ENCODE data around the gene LAD1.

The LAD1 gene

GRCh38 chr1:201429736-201430501, 30.8 kb upstream of the LAD1 start:
- Histone ChIP-seq H3K36me3 (replicated peaks) (no peaks in the 10 kb centered on the region), H3K4me3 (ENCODE audit: low read depth, low read length) (no peak overlapping the region), H3K27me3 (replicated peaks) (no peaks in the 10 kb centered on the region), H3K27ac (no peak overlapping the region)
- TF ChIP-seq, protein P1, sequence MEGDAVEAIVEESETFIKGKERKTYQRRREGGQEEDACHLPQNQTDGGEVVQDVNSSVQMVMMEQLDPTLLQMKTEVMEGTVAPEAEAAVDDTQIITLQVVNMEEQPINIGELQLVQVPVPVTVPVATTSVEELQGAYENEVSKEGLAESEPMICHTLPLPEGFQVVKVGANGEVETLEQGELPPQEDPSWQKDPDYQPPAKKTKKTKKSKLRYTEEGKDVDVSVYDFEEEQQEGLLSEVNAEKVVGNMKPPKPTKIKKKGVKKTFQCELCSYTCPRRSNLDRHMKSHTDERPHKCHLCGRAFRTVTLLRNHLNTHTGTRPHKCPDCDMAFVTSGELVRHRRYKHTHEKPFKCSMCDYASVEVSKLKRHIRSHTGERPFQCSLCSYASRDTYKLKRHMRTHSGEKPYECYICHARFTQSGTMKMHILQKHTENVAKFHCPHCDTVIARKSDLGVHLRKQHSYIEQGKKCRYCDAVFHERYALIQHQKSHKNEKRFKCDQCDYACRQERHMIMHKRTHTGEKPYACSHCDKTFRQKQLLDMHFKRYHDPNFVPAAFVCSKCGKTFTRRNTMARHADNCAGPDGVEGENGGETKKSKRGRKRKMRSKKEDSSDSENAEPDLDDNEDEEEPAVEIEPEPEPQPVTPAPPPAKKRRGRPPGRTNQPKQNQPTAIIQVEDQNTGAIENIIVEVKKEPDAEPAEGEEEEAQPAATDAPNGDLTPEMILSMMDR (IDR thresholded peaks at IDR 0.05; ENCODE audit: low read depth, low read length, missing control alignments), result no peak
- no peak for DNase-seq
- in situ Hi-C loops (cut with HindIII; ENCODE audit: low pct_ligation_motif_present, low sequenced_read_pairs), result loop anchor here (10.0 kb wide), 1 partner anchor 85 kb away; no protein-coding TSS in a partner anchor

DNA sequence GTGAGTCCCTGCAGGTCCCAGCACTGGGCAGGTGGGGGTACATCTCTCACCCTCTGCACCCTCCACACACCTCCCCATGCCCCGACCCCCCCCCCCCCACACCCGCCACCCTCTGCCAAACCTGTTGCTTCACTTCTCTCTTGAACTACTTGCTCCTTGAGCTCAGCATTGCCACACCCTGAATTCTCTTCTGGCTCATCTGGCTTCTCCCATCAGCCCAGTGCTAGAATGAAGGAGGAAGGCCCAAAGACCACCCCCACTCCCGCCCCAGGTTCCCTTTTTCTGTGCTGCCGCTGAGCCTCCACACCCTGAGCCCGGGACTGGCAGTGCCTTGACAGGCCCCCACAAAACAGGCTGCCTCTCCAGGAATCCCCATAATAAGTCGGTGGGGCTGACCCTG, 28.8 kb upstream of the LAD1 start:
- in situ Hi-C loops (cut with HindIII; ENCODE audit: low pct_ligation_motif_present, low sequenced_read_pairs), result no loop called here
- DNase-seq, result no peak
- Histone ChIP-seq H3K4me3 (ENCODE audit: low read depth, low read length) (no peak overlapping the region), H3K27ac (no peak overlapping the region), H3K36me3 (replicated peaks) (no peaks in the 10 kb centered on the region), H3K27me3 (replicated peaks) (no peaks in the 10 kb centered on the region)
- TF ChIP-seq, protein P1 (IDR thresholded peaks at IDR 0.05; ENCODE audit: low read depth, low read length, missing control alignments), result no peak

- no peaks in the 10 kb centered on the region for H3K27me3 ChIP-seq (replicated peaks)
- in situ Hi-C loops (cut with HindIII; ENCODE audit: low pct_ligation_motif_present, low sequenced_read_pairs), result no loop called here
- H3K36me3 ChIP-seq (replicated peaks), result no peaks in the 10 kb centered on the region
- DNase-seq, result no peak
- TF ChIP-seq, protein P1 (IDR thresholded peaks at IDR 0.05; ENCODE audit: low read depth, low read length, missing control alignments), result no peak
- H3K27ac ChIP-seq, result no peak overlapping the region
- H3K4me3 ChIP-seq (ENCODE audit: low read depth, low read length), result no peak overlapping the region
Observed at GRCh38 chr1:201426479-201427310, 27.6 kb upstream of the LAD1 start.

GRCh38 chr1:201424146-201424545, 25.0 kb upstream of the LAD1 start:
- TF ChIP-seq, protein P1 (IDR thresholded peaks at IDR 0.05; ENCODE audit: low read depth, low read length, missing control alignments), result no peak
- H3K27me3 ChIP-seq (replicated peaks), result no peaks in the 10 kb centered on the region
- no peak overlapping the region for H3K27ac ChIP-seq
- H3K36me3 ChIP-seq (replicated peaks), result no peaks in the 10 kb centered on the region
- in situ Hi-C loops (cut with HindIII; ENCODE audit: low pct_ligation_motif_present, low sequenced_read_pairs), result no loop called here
- DNase-seq, result no peak
- H3K4me3 ChIP-seq (ENCODE audit: low read depth, low read length), result no peak overlapping the region

DNA sequence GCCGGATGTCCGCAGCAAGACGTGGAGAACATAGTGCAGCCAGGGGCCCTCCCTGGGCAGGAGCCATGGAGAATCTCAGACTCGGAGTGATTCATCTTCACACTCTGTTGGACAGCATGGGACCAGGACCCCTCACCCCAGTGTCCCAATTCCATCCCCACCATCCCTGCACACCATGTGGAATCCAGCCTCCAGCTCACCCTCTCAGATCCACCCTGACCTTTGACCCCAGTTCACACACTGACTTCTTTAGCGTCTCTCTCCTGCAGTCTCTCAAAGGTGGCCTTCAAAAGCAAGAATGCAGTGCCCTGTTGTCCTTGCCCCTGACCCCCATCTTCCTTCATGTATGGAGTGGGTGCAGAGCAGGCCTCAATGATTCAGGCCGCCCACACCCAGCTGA, 24.5 kb upstream of the LAD1 start:
- TF ChIP-seq, protein P1 (IDR thresholded peaks at IDR 0.05; ENCODE audit: low read depth, low read length, missing control alignments), result no peak
- H3K27me3 ChIP-seq (replicated peaks), result no peaks in the 10 kb centered on the region
- no peak overlapping the region for H3K4me3 ChIP-seq (ENCODE audit: low read depth, low read length)
- no peak overlapping the region for H3K27ac ChIP-seq
- no peaks in the 10 kb centered on the region for H3K36me3 ChIP-seq (replicated peaks)
- DNase-seq, result no peak
- in situ Hi-C loops (cut with HindIII; ENCODE audit: low pct_ligation_motif_present, low sequenced_read_pairs), result no loop called here
